ENCODE results near the gene SPOCK1. TPM values are rescaled to one million over a fixed set of nuclear protein-coding genes. Genes with fewer than 3 reads are reported as not detected.

The SPOCK1 gene
- total RNA-seq, 1 experiment from 2014 or later = 23.9 TPM

DNA sequence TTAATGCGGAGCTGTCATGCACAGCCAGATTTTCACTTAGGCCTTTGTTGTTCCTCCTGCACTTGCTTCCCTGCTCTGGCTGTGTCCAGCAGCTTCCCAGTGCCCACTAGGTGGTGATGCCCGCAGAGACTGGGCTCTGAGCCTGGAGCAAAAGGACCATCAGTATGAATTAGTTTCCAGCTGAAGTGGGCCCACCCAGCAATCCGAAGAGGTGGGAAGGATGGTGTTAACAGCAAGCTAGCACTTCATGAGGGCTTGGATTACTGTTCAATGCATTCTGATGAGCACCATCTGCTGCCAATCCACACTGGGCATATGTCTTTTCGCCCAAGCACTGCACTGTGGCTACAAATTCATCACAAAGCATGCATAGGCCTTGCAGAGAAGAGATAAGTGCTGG, 459.1 kb downstream of the SPOCK1 start:
- BruUV-seq (replicated peaks) = no TSS peak
- POLR2A ChIA-PET (ENCODE audit: unreplicated experiment) = no interaction called here
- no peak overlapping the region for H3K4me3 ChIP-seq
- no peak for DNase-seq
- intact Hi-C loops (cut with micrococcal nuclease; ENCODE audit: unreplicated experiment) = no loop called here
- no peak overlapping the region for H3K27ac ChIP-seq
- no peaks in the 10 kb centered on the region for H3K36me3 ChIP-seq (ENCODE audit: low read depth)
- no peaks in the 10 kb centered on the region for H4K20me1 ChIP-seq (ENCODE audit: insufficient read depth)
- H3K9me3 ChIP-seq (ENCODE audit: insufficient read depth, low read depth) = no peaks in the 10 kb centered on the region
- no peaks in the 10 kb centered on the region for H3F3A ChIP-seq (ENCODE audit: insufficient read depth, low read depth)
- H3K79me2 ChIP-seq (ENCODE audit: low read depth) = no peaks in the 10 kb centered on the region
- H2AFZ ChIP-seq = no peak overlapping the region
- TF ChIP-seq, protein P1, sequence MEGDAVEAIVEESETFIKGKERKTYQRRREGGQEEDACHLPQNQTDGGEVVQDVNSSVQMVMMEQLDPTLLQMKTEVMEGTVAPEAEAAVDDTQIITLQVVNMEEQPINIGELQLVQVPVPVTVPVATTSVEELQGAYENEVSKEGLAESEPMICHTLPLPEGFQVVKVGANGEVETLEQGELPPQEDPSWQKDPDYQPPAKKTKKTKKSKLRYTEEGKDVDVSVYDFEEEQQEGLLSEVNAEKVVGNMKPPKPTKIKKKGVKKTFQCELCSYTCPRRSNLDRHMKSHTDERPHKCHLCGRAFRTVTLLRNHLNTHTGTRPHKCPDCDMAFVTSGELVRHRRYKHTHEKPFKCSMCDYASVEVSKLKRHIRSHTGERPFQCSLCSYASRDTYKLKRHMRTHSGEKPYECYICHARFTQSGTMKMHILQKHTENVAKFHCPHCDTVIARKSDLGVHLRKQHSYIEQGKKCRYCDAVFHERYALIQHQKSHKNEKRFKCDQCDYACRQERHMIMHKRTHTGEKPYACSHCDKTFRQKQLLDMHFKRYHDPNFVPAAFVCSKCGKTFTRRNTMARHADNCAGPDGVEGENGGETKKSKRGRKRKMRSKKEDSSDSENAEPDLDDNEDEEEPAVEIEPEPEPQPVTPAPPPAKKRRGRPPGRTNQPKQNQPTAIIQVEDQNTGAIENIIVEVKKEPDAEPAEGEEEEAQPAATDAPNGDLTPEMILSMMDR (conservative IDR thresholded peaks at IDR 0.05) = no peak
- no peak for TF ChIP-seq EZH2 (IDR thresholded peaks at IDR 0.05; ENCODE audit: low read depth)
- no peak overlapping the region for H3K4me2 ChIP-seq
- CTCF ChIA-PET = no interaction called here
- no peaks in the 10 kb centered on the region for H3K9me2 ChIP-seq (ENCODE audit: insufficient read depth)
- H3K27me3 ChIP-seq (ENCODE audit: insufficient read depth, low read depth) = no peaks in the 10 kb centered on the region
- no peaks in the 10 kb centered on the region; the same call in 1 of the 2 replicates for H3K4me1 ChIP-seq (replicated peaks; ENCODE audit: insufficient read depth)

DNA sequence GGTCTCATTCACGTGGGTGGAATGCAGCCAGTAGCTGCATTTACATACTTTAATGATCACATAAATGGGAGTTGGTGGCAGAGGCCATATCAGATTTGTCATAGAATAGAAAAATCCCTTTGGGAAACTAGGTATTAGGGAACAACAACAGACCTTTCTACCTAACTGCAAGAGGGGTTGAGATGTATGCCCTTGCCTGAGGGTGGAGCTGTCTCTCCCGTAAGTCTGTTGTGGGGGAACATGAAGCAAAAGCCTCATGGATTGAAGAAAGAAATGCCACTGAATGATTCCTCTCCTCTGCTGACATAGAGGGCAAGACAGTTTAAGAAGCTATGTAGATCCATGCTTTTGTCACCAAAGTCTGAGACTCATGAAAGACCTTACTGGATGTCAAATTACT, 461.3 kb downstream of the SPOCK1 start:
- Histone ChIP-seq H3K4me2 (no peak overlapping the region), H3K4me3 (no peak overlapping the region), H4K20me1 (ENCODE audit: insufficient read depth) (no peaks in the 10 kb centered on the region), H3K4me1 (replicated peaks; ENCODE audit: insufficient read depth) (no peaks in the 10 kb centered on the region; the same call in 1 of the 2 replicates), H3F3A (ENCODE audit: insufficient read depth, low read depth) (no peaks in the 10 kb centered on the region), H3K36me3 (ENCODE audit: low read depth) (no peaks in the 10 kb centered on the region), H3K9me2 (ENCODE audit: insufficient read depth) (no peaks in the 10 kb centered on the region), H3K9me3 (ENCODE audit: insufficient read depth, low read depth) (no peaks in the 10 kb centered on the region), H2AFZ (no peak overlapping the region), H3K27me3 (ENCODE audit: insufficient read depth, low read depth) (no peaks in the 10 kb centered on the region), H3K79me2 (ENCODE audit: low read depth) (no peaks in the 10 kb centered on the region), H3K27ac (no peak overlapping the region)
- no peak for TF ChIP-seq EZH2 (IDR thresholded peaks at IDR 0.05; ENCODE audit: low read depth)
- TF ChIP-seq, protein P1 (conservative IDR thresholded peaks at IDR 0.05) = no peak
- intact Hi-C loops (cut with micrococcal nuclease; ENCODE audit: unreplicated experiment) = no loop called here
- no TSS peak for BruUV-seq (replicated peaks)
- no peak for DNase-seq
- POLR2A ChIA-PET (ENCODE audit: unreplicated experiment) = no interaction called here
- CTCF ChIA-PET = no interaction called here

- no peaks in the 10 kb centered on the region for H3K9me3 ChIP-seq (ENCODE audit: insufficient read depth, low read depth)
- H4K20me1 ChIP-seq (ENCODE audit: insufficient read depth) = no peaks in the 10 kb centered on the region
- no peaks in the 10 kb centered on the region for H3K36me3 ChIP-seq (ENCODE audit: low read depth)
- no peaks in the 10 kb centered on the region for H3K27me3 ChIP-seq (ENCODE audit: insufficient read depth, low read depth)
- H3K9me2 ChIP-seq (ENCODE audit: insufficient read depth) = no peaks in the 10 kb centered on the region
- ChIA-PET POLR2A (ENCODE audit: unreplicated experiment) (interaction anchor here (0.7 kb wide), 1 partner anchor 46 kb away, joined by 4 read pairs; no protein-coding TSS in a partner anchor), CTCF (no interaction called here)
- intact Hi-C loops (cut with micrococcal nuclease; ENCODE audit: unreplicated experiment) = no loop called here
- no TSS peak for BruUV-seq (replicated peaks)
- H2AFZ ChIP-seq = no peak overlapping the region
- no peak overlapping the region for H3K4me3 ChIP-seq
- no peaks in the 10 kb centered on the region; the same call in 1 of the 2 replicates for H3K4me1 ChIP-seq (replicated peaks; ENCODE audit: insufficient read depth)
- H3K4me2 ChIP-seq = no peak overlapping the region
- no peaks in the 10 kb centered on the region for H3K79me2 ChIP-seq (ENCODE audit: low read depth)
- peak in 1 of 2 experiments; percentile 25 for DNase-seq
- TF ChIP-seq EZH2 (IDR thresholded peaks at IDR 0.05; ENCODE audit: low read depth) = no peak
- TF ChIP-seq, protein P1 (conservative IDR thresholded peaks at IDR 0.05) = no peak
- H3K27ac ChIP-seq = no peak overlapping the region
- no peaks in the 10 kb centered on the region for H3F3A ChIP-seq (ENCODE audit: insufficient read depth, low read depth)
These were observed 462.5 kb downstream of the SPOCK1 start for GRCh38 chr5:137036640-137037039.

Measured in PC-9 (cell line).